Measurements from ENCODE around the gene DND1. TPM values are rescaled to one million over a fixed set of nuclear protein-coding genes. Genes with fewer than 3 reads are reported as not detected.
"Not testable (repeated sequence)": the region's sequence is repeated elsewhere in the genome, so short reads cannot be mapped to it uniquely, and the experiment has no call there.

Gene DND1
- total and polyA plus RNA-seq, 4 donors = 0.29 to 0.92 (median 0.37) TPM; not detected in 1

- TF ChIP-seq CTCF (IDR thresholded peaks at IDR 0.05; ENCODE audit: low read depth, low read length, missing input control) = no peak
- TF ChIP-seq RAD21 (IDR thresholded peaks at IDR 0.05) = no peak
- no peak for TF ChIP-seq EGR1 (IDR thresholded peaks at IDR 0.05; ENCODE audit: low read depth in 2 of 2)
- TF ChIP-seq FOXA2 (IDR thresholded peaks at IDR 0.05) = no peak
- no peak for TF ChIP-seq HNF4G (IDR thresholded peaks at IDR 0.05)
- no peak for TF ChIP-seq ATF3 (IDR thresholded peaks at IDR 0.05)
- TF ChIP-seq ZBTB33 (IDR thresholded peaks at IDR 0.05) = no peak
Observed at GRCh38 chr5:140718266-140718592, 44.9 kb upstream of the DND1 start (continued).

GRCh38 chr5:140716238-140716637, 42.9 kb upstream of the DND1 start:
- WGBS = 90% methylated on average over 2 of the region's 2 CpGs
- H3K36me3 ChIP-seq (ENCODE audit: control insufficient read depth in 4 of 4, insufficient read depth in 3 of 4, low read depth in 1 of 4, low read length in 3 of 4) = not testable (repeated sequence)

GRCh38 chr5:140713562-140714094, 40.3 kb upstream of the DND1 start:
- Histone ChIP-seq H3K27me3 (ENCODE audit: control insufficient read depth in 4 of 4, insufficient read depth in 4 of 4, low read length in 3 of 4) (no peaks in the 10 kb centered on the region), H3K4me3 (ENCODE audit: low read depth in 1 of 3, low read length in 3 of 3) (no peak overlapping the region), H3K9me3 (ENCODE audit: control insufficient read depth in 4 of 4, low read length in 3 of 4) (no peaks in the 10 kb centered on the region), H3K27ac (ENCODE audit: low read depth in 1 of 2, low read length in 2 of 2) (no peak overlapping the region), H3K9ac (ENCODE audit: low read depth in 1 of 2, low read length in 2 of 2) (no peak overlapping the region), H3K36me3 (ENCODE audit: control insufficient read depth in 4 of 4, insufficient read depth in 3 of 4, low read depth in 1 of 4, low read length in 3 of 4) (no peaks in the 10 kb centered on the region), H3K4me1 (ENCODE audit: control insufficient read depth in 4 of 4, insufficient read depth in 4 of 4, low read length in 3 of 4) (peaks cover 0 to 5% (median 2%) of the 10 kb centered on the region in 4 donors)
- WGBS = 84% methylated on average over 1 of the region's 1 CpG
- TF ChIP-seq NR2F2 (IDR thresholded peaks at IDR 0.05) (no peak), TAF1 (conservative IDR thresholded peaks at IDR 0.05) (no peak), YY1 (IDR thresholded peaks at IDR 0.05) (no peak), CTCF (IDR thresholded peaks at IDR 0.05; ENCODE audit: low read depth, low read length, missing input control) (no peak), JUND (IDR thresholded peaks at IDR 0.05) (no peak), ZBTB33 (IDR thresholded peaks at IDR 0.05) (no peak), EGR1 (IDR thresholded peaks at IDR 0.05; ENCODE audit: low read depth in 2 of 2) (no peak), RAD21 (IDR thresholded peaks at IDR 0.05) (no peak), GABPA (IDR thresholded peaks at IDR 0.05 in 1 of 2, conservative IDR thresholded peaks at IDR 0.05 in 1 of 2) (no peak), MAX (IDR thresholded peaks at IDR 0.05) (no peak), REST (IDR thresholded peaks at IDR 0.05) (no peak)
- DNase-seq (ENCODE audit: low spot score) = no peak

More at GRCh38 chr5:140716238-140716637, 42.9 kb upstream of the DND1 start:
- H3K9ac ChIP-seq (ENCODE audit: low read depth in 1 of 2, low read length in 2 of 2); H3K27ac ChIP-seq (ENCODE audit: low read depth in 1 of 2, low read length in 2 of 2); H3K9me3 ChIP-seq (ENCODE audit: control insufficient read depth in 4 of 4, low read length in 3 of 4); H3K4me3 ChIP-seq (ENCODE audit: low read depth in 1 of 3, low read length in 3 of 3); H3K27me3 ChIP-seq (ENCODE audit: control insufficient read depth in 4 of 4, insufficient read depth in 4 of 4, low read length in 3 of 4); DNase-seq (ENCODE audit: low spot score); H3K4me1 ChIP-seq (ENCODE audit: control insufficient read depth in 4 of 4, insufficient read depth in 4 of 4, low read length in 3 of 4): not testable (repeated sequence)

All from liver (tissue), 9 donors.